HG03354 (cell line): Measurements from ENCODE around the gene LRRC9.
"Not testable (repeated sequence)": the region's sequence is repeated elsewhere in the genome, so short reads cannot be mapped to it uniquely, and the experiment has no call there.

Source experiments
- ATAC-seq: cut with Tn5 transposase; IDR thresholded peaks from one replicate; pipeline ENCODE4 v1.9.1; 2021; ENCODE audit warnings: mild to moderate bottlenecking; ENCODE audit not compliant: unreplicated experiment, poor library complexity, severe bottlenecking

The LRRC9 gene

DNA sequence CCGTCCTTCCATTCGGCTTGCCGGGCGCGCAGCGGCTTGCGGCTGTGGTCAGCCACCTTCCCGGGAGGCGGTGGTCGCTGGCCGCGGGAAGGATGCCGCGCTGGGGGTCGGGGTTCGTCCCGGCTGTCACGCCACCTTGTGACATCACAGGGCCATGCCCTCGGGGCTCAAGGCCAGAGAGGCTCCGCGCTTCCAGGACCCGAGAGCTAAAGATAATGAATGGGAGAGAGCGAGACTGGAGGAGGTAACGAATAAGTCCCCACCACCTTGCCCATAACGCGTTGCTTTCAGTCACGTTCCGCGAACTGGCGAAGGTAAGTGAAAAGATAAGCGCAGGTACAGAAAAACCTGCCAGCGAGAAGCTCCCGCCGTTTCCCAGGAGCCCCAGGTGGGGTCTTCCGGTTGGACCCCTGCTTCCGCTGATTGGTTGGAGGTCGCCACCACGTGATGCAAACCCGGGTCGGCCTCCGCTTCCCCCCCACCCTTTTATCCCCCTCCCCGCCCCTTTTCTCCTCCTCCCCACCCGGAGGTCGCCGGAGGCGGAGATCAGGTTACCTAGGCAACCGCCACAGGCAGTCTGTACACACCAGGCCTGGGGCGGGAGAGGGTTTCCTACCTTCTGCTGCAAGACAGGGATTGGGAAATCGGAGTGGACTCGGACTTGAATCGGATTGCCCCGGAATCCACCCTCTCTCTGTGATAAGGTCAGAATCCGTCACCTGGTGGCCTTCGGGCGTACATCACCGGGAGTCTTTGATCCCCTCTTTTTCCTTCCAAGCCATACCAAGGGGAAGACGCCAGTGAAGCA is at the start of gene LRRC9:
Gene LRRC9 (plus strand): TSS at position 575 of the 808 bp plus-strand sequence.
- peak; percentile 24 for ATAC-seq

DNA sequence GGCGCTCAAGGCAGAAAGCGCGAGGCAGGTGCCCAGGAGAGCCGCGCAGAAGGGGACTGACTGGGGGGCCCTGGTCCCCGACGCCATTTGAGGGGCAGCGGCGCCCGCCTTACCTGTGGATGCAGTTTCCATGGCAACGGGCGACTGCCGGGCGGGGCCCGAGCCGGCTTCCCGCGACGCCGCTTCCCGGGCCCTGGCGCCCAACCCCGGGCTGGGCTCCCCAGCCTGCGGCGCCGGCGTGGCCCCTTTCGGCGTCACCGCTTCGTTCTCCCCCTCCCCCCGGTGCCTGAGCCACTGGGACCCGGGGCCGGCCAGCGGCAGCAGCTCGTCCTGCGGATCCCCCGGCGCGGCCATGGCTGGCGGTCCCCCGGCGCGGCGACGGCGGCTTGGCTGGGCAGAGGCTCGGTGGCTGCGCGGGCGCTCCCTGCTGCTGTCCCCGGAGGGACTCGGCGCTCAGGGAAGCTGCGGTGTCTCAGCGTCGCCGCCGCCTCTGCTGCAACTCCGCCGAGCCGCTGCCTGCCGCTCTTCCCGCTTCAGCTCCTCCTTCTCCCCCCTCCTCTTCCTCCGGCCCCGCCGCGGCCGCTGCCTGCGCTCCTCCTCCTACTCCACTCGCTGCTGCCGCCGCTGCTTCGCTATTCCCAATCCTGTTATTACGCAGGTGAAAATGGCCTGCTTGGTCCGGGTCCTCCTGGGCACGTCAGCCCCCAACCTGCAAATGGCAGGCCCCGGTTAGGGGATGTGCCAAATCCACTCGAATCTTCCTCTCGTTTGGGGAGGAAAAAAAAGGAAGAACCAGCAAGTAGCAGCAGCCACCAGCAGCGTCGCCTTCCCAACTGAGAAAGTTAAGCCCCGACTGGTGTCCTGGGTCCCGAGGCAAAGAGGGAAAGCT is 49.4 kb upstream of the LRRC9 start, which contains the start of gene RTN1:
Gene RTN1 (minus strand): TSS at position 500 of the 889 bp plus-strand sequence. CDS start 146 bp downstream, at position 354.
- peak; percentile 50 for ATAC-seq

DNA sequence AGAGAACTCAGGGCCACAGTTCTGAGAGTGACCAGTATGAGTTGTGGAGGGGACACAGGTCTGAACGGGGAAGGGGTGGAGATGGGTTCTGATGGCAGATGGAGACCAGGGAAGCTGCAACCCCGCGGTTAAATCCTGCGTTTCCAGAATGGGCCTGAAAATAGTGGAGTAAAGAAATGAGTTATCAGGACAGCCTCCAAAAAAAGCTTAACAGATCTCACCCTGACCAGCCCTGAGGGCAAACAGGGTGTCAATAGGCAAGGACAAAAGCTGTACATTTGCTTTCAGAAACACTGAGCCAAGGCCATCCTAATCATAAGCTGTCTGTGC is 48.8 kb upstream of the LRRC9 start:
- no peak for ATAC-seq

DNA sequence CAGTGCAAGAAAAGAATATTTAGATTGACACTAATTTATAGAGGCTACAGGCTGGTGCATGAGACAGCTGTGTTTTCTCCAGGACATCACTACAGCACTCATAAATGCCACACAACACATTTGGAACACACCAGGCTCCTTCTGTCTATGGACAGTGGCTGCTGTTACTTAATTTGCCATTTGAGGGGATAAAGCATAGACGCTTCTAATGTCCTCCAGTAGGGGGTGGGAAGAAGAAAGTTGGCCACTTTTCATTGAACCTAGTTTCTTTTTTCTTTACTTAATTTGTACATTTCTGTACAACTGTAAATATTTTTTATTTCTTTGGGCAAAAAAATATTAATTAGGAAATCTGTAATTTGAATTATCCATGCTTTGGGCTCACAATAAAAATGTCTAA is 37.0 kb upstream of the LRRC9 start:
- ATAC-seq, result peak; percentile 61

DNA sequence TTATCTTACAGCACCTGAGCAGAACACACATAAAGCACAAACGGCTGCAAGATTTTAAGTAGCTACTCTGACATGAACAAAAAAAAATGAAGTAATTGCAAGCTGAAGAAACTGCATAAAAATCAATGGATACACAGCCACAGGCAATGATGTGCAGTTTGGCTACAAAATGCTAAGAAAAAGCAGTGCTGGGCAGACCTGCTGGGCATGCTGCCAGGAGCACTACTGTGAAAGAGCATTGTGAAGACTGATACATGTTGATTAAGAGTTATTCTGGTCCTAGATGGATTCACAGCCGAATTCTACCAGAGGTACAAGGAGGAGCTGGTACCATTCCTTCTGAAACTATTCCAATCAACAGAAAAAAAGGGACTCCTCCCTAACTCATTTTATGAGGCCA is 29.3 kb upstream of the LRRC9 start:
- no peak for ATAC-seq

DNA sequence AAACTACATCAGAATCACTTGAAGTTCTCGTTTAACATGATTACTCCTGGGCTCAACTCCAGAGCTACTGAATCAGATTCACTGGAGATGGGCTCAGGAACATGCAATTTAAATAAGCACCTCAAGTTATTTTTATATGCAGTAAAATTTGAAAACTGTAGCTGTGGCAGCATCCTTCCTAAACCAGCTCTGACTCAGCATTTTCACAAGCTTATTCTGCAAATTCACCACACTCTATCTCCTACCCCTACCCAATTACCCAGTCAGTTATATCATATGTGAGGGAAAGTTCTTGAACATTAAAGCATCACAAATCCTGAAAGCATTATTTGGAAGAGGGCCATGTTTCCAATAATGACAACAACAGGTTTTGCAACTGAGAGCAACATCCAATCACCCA is 24.2 kb upstream of the LRRC9 start:
- ATAC-seq, result no peak

DNA sequence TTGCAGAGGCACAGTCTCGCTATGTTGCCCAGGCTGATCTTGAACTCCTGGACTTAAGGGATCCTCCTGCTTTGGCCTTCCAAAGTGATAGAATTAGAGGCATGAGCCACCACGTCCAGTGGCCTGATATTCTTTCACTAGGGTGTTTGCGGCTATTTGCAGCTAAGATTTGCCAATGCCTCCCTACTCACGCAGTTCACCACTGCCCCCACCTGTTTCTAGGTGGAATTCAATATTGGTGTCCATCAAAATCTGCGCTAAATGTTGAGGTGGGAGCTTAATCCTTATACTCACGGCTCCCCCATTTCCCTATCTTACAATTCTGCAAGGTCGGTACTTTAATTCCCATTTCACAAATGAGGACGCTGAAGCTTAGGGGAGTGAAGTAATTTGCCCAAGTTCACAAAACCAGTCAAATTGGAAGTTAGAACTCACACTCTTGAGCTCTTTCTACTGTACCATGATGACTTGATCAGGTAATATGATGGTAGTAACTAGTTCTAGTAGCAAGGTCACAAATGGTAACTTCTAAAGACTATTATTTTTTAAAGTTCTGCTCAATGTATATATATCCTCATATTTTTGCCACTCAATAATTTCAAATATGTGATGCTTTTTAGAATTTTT is 22.1 kb upstream of the LRRC9 start:
- ATAC-seq, result no peak

DNA sequence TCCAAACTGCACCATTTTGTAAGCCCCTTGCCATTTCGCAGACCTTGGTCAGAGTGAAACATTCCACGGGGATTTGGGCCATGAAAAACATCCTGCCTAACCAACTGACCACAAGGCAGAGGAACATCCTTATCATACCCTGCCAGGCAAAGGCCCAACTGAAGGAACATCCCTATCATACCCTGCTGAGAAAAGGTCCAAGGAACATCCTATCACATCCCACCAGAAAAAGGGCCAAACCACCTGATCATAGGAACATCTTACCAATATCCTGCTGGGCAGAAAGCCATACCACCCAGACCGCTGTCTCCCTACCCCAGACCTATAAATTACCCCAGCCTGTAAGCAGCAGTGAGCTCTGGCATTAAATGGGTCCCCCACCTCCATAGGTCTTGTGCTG is 19.4 kb upstream of the LRRC9 start:
- ATAC-seq, result no peak

DNA sequence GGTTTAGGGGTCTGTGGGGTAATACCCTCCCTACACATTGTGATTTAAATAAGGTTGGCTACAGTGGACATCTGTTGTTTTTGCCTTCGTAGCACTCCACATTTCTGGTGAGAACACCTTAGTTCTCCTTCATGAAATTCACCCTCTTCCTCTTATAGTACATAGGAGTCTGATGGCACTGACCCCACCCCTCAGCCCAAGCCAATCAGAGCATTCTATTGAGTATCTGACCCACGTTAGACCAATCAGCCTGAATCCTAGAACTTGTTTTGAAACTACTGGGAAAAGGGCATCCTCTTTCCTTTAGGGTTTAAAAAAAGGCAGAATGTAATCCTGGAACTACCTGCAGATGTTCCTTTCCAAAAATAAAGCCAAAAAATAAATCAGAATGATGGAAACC is 15.8 kb upstream of the LRRC9 start:
- no peak for ATAC-seq

DNA sequence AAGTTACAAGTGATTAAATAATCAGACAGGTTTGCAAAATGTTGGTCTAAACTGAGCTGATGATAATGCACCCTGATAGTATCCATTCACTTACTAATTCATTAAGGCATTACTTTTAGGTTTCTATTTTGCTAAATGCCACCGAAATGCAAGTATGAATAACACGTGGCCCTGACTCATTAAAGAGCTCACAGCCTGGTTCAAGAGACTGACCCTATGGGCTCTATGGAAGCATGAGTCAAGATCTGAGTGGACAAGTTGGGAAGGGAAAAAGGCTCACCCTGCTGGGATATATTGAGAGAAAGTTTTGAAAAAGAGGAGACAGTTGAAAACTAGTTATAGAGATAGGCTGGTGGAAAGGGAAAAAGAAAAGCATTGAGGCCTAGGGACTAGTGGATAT is 14.8 kb upstream of the LRRC9 start:
- no peak for ATAC-seq

DNA sequence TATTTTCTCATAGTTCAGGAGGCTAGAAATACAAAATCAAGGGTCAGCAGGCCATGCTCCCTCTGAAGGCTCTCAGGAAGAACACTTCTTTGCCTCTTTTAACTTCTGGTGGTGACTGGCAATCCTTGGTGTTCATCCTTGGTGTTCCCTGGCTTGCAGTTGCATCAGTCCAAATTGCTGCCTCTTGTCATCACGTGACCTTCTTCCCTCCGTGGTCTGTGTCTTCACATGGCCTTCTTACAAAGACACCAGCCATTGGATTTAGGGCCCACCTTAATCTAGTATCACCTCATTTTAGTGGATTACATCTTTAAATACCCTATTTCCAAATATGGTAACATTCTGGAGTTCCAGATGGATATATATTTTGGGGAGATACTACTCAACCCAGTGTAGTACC is 7.5 kb upstream of the LRRC9 start:
- ATAC-seq, result no peak

DNA sequence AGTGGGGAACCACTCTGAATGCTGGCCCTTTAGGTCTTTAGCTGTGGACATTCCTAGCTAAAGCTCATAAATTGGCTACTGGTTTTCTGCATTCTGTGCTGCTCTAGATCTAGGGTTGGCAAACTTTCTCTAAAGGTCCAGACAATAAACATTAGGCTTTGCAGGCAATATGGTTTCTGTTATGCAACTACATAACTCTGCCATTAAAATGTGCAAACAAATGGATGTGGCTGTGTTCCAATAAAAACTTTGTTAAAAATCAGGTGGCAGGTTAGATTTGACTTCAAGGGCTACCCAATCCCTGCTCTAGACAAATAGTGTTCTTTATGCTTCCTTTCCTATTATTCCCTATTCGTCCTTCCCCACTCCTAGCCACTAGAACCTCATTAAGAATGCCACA is 6.8 kb upstream of the LRRC9 start:
- no peak for ATAC-seq

DNA sequence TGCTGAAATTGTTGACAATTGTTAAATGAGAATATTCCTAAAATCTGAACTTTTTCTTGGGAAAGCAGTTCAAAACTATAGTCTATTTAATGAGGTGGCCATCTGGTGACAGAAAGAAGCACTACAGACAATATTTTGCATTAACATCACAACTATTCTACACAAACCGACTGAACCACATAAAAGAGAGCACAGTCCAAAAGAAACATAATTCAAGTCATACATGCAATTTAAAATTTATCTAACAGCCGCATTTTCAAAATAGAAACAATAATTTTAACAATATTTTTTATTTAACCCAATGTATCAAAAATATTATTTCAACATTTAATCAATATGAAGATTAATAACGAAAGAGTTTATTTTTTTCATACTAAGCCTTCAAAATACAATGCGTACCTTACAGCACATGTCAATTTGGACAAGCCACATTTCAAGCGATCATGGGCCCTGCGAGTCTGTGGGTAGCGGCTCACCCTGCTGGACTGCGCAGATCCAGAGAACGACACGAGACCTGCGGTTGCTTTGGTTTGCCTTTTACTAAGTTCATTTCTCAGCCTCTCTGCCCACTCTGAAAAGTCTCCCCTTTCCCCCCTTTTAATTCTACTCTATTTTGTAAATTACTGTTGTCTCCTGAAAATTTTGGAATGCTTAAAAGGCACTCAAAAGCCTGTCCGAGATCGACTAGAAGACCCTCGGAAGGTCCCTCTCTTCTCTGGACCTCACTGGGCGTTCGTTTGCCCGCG is 947 bp upstream of the LRRC9 start:
- peak; percentile 66 for ATAC-seq

DNA sequence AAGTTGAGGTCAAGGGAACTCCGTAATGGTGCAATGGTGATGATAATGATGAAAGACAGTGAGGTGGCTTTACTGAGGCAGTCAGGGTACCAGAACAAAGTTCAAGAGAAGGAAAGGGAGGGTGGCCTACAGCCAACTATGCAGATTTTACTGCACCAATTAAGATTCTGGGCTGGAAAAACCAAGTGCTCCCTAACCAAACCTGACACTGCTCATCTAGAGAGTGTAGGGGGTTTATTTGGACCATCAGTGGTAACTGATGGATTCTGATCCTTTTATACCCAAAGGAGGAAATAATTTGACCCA is 387 bp downstream of the LRRC9 start:
- ATAC-seq, result no peak

DNA sequence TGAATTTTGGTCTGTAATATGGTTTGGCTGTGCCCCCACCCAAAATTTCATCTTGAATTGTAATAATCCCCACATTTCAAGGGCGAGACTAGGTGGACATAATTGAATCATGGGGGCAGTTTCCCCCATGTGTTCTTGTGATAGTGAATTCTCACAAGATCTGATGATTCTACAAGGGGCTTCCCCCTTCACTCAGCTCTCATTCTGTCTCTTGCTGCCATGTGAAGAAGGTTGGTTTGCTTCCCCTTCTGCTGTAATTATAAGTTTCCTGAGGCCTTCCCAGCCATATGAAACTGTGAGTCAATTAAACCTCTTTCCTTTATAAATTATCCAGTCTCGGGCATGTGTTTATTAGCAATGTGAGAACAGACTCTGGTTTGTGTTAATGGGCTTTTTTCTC is 5.9 kb downstream of the LRRC9 start:
- no peak for ATAC-seq

DNA sequence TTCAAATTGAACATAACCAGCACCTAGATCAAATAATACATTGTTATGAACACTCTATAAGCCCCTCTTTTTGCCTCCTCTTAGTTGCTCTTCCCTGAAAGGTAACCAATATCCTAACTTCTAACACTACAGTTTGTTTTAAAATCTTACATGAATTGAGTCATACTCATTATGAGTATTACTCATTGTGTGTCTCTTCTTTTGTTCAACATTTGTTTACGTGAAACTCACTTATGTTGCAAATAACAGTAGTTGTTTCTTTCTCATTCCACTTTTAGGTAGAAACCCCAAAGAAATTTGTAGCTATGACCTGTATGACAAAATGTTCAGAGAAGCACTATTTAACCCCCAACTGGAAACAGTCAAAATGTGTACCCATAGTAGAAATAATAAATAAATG is 6.6 kb downstream of the LRRC9 start:
- ATAC-seq, result peak; percentile 44

DNA sequence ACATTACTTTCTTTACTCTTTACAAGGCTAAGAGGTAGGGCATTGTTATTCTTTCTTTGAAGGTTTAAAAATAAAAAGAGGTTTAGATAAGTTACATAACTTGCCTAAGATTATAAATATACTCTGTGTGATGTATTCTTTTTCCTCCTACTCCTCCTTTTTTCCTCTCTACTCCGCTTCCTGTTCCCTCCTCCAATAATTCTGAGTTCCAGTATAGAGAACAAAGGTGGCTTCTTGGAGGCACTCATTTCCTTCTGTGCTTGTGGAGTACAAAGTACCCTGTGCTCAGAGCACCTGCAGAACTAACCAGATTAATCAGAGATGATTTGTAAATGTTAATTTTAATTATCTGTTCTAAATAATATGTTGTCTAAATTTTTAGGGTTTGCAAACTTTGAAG is 11.3 kb downstream of the LRRC9 start:
- ATAC-seq, result no peak

DNA sequence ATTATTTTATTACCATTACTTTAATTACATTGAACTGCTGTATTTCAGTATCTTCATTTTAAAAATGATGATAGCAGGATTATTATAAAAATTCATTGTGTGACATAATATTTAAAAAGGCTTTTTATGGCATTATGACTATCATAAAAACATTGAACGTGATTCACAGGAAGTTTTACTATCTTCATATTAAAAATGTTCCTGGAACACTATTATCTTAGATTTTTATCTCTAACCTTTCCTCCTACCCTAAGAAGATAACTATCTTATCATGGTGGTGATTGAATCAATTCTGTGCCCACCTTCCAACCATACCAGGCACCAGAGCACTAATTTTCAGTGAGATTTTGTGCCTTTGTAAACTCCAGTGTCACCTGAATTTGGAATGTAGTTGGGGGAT is 16.2 kb downstream of the LRRC9 start:
- no peak for ATAC-seq

DNA sequence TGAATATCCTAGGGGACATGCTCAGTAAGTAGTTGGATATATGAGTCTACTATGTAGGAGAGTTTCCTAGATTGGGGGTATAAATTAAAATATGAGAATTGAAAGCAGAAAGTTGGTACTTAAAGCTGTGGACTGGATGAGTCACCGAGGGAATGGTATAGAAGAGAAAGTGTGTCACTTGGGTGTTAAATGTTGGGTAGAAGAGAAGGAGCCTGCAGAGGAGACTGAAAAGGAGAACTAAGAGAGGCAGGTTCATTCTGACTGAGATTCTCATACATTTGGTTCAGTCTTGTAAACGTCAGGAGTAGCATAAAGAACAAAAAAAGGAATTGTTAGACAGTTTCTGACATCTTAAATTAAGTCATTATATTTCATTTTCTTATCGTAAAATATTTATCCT is 19.9 kb downstream of the LRRC9 start:
- ATAC-seq, result no peak

DNA sequence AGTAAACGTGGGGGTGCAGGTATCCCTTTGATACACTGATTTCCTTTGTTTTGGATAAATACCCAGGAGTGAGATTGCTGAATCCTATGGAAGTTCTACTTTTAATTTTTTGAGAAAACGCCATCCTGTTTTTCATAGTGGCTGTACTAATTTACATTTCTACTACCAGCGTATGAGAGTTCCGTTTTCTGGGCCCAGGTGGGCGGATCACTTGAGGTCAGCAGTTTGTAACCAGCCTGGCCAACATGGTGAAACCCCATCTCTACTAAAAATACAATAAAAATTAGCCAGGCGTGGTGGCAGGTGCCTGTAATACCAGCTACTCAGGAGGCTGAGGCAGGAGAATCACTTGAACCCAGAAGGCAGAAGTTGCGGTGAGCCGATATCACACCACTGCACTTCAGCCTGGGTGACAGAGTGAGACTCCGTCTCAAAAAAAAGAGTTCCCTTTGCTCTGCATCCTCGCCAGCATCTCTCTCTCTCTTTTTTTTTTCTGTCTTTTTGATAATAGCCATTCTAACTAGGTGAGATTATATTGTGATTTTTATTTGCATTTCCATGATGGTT is 22.4 kb downstream of the LRRC9 start:
- ATAC-seq, result not testable (repeated sequence)
